PC-3 (cell line): ENCODE data around the gene SNTA1. TPM values are rescaled to one million over a fixed set of nuclear protein-coding genes. Genes with fewer than 3 reads are reported as not detected.

ENCODE experiments used
- ATAC-seq: fragments of 200-7000 bp; cut with Tn5 transposase; 2 replicates; pipeline ENCODE4 v1.9.1; 2020; ENCODE audit warnings: mild to moderate bottlenecking, moderate library complexity
- BruUV-seq: library from RNA; stranded (reverse); fragments of 400-500 nt; replicated peaks from 2 replicates; lab custom pipeline; 2021; lab: Mats Ljungman, UMichigan
- CTCF ChIA-PET: fragments of 300-600 bp; sonication (Branson Sonifier 250); formaldehyde crosslinking; loops from one replicate; lab custom pipeline; 2022; ENCODE audit warnings: antibody characterized with exemption; lab: Charles Lee
- POLR2A ChIA-PET: fragments of 300-600 bp; sonication (Branson Sonifier 250); formaldehyde crosslinking; loops from one replicate; lab custom pipeline; 2022; ENCODE audit warnings: antibody characterized with exemption; ENCODE audit not compliant: unreplicated experiment; lab: Charles Lee
- DNase-seq: peaks from one replicate; pipeline ENCODE4 v3.0.0-alpha.2; 2015
- H2AFZ ChIP-seq: fragments of 300-600 bp; sonication (generic); 2 replicates; pipeline ENCODE4 v1.6.0; 2016; ENCODE audit warnings: antibody characterized with exemption, low read length
- H3F3A ChIP-seq: fragments of 300-600 bp; sonication (generic); one replicate; pipeline ENCODE4 v1.6.0; 2017; ENCODE audit warnings: antibody characterized with exemption, low read length, control low read depth, mild to moderate bottlenecking; ENCODE audit not compliant: unreplicated experiment
- H3K27ac ChIP-seq: fragments of 300-600 bp; sonication (generic); 2 replicates; pipeline ENCODE4 v1.5.1; 2016; ENCODE audit warnings: mild to moderate bottlenecking, low read length
- H3K27me3 ChIP-seq: fragments of 300-600 bp; sonication (generic); 2 replicates; pipeline ENCODE4 v1.6.1; 2016; ENCODE audit warnings: low read length, mixed read lengths
- H3K36me3 ChIP-seq: fragments of 300-600 bp; sonication (generic); 2 replicates; pipeline ENCODE4 v1.6.1; 2016; ENCODE audit warnings: low read depth, mixed run types, low read length, mixed read lengths
- H3K4me1 ChIP-seq: fragments of 300-600 bp; sonication (generic); 2 replicates; pipeline ENCODE4 v1.5.1; 2016; ENCODE audit warnings: low read length; ENCODE audit not compliant: insufficient read depth
- H3K4me2 ChIP-seq: fragments of 300-600 bp; sonication (generic); 2 replicates; pipeline ENCODE4 v1.6.0; 2016; ENCODE audit warnings: low read length
- H3K4me3 ChIP-seq: fragments of 300-600 bp; sonication (generic); 2 replicates; pipeline ENCODE4 v1.5.1; 2016; ENCODE audit warnings: mild to moderate bottlenecking, low read length, mixed read lengths
- H3K79me2 ChIP-seq: fragments of 300-600 bp; sonication (generic); 2 replicates; pipeline ENCODE4 v1.6.1; 2017; ENCODE audit warnings: low read length, mixed read lengths
- H3K9ac ChIP-seq: fragments of 300-600 bp; sonication (generic); 2 replicates; pipeline ENCODE4 v1.6.0; 2016; ENCODE audit warnings: mild to moderate bottlenecking, low read length
- H3K9me2 ChIP-seq: fragments of 300-600 bp; sonication (generic); replicated peaks from 2 replicates; pipeline ENCODE4 v1.6.1; 2016; ENCODE audit warnings: mixed run types, low read length, mixed read lengths
- H3K9me3 ChIP-seq: fragments of 300-600 bp; sonication (generic); 2 replicates; pipeline ENCODE4 v1.6.1; 2016; ENCODE audit warnings: low read length, mixed read lengths
- H4K20me1 ChIP-seq: fragments of 300-600 bp; sonication (generic); 2 replicates; pipeline ENCODE4 v1.6.1; 2016; ENCODE audit warnings: low read length, mixed read lengths
- EZH2 ChIP-seq: fragments of 300-600 bp; sonication (generic); IDR thresholded peaks from one replicate; pipeline ENCODE4 v1.6.1; 2017; ENCODE audit warnings: antibody characterized with exemption, mild to moderate bottlenecking, low read length; ENCODE audit not compliant: unreplicated experiment
- EZH2phosphoT487 ChIP-seq: fragments of 300-600 bp; sonication (generic); IDR thresholded peaks from 2 replicates; pipeline ENCODE4 v1.6.1; 2018; ENCODE audit warnings: mild to moderate bottlenecking, antibody characterized with exemption, low read length, borderline replicate concordance
- intact Hi-C: fragments of 100-400 bp; cut with micrococcal nuclease; formaldehyde crosslinking; loops from 2 replicates; pipeline ENCODE4 v1.9.0; 2023
- total RNA-seq: library from RNA; depleted of rRNA; stranded (reverse); fragments of >200 nt; gene quantifications from 2 replicates; pipeline ENCODE4 v1.2.3, GENCODE V29; 2014
- TF ChIP-seq, protein P1 (sequence below): fragments of 300-600 bp; sonication (generic); conservative IDR thresholded peaks from 2 replicates; pipeline ENCODE4 v1.5.1; 2017; ENCODE audit warnings: antibody characterized with exemption, low read depth, mild to moderate bottlenecking, low read length

Gene SNTA1
- total RNA-seq, 1 experiment from 2014 or later, result 25.9 TPM

- BruUV-seq, result TSS peak; percentile 86
- ChIA-PET POLR2A (interaction anchor here (0.6 kb wide), 1 partner anchor 88 kb away, joined by 3 read pairs; the partner anchor contains the start of gene CBFA2T2), CTCF (interaction anchor here (1.0 kb wide), 1 partner anchor 139 kb away, joined by 4 read pairs; no protein-coding TSS in a partner anchor)
- Histone ChIP-seq H3K27me3 (no peaks in the 10 kb centered on the region), H2AFZ (peak overlapping the region; percentile 86), H3F3A (no peaks in the 10 kb centered on the region), H3K9me3 (no peaks in the 10 kb centered on the region), H3K4me3 (peak overlapping the region; percentile 93), H3K36me3 (no peaks in the 10 kb centered on the region), H3K4me1 (peaks cover 9% of the 10 kb centered on the region), H3K4me2 (peak overlapping the region; percentile 85), H3K9ac (peak overlapping the region; percentile 83), H3K79me2 (peaks cover 44% of the 10 kb centered on the region), H3K9me2 (no peaks in the 10 kb centered on the region), H3K27ac (no peak overlapping the region), H4K20me1 (peaks cover 15% of the 10 kb centered on the region; the same call in 1 of the 2 replicates)
- intact Hi-C loops, result loop anchor here (1.0 kb wide), 1 partner anchor 41 kb away; the partner anchor contains the start of gene SNTA1
- TF ChIP-seq, protein P1, sequence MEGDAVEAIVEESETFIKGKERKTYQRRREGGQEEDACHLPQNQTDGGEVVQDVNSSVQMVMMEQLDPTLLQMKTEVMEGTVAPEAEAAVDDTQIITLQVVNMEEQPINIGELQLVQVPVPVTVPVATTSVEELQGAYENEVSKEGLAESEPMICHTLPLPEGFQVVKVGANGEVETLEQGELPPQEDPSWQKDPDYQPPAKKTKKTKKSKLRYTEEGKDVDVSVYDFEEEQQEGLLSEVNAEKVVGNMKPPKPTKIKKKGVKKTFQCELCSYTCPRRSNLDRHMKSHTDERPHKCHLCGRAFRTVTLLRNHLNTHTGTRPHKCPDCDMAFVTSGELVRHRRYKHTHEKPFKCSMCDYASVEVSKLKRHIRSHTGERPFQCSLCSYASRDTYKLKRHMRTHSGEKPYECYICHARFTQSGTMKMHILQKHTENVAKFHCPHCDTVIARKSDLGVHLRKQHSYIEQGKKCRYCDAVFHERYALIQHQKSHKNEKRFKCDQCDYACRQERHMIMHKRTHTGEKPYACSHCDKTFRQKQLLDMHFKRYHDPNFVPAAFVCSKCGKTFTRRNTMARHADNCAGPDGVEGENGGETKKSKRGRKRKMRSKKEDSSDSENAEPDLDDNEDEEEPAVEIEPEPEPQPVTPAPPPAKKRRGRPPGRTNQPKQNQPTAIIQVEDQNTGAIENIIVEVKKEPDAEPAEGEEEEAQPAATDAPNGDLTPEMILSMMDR, result no peak
- TF ChIP-seq EZH2 (no peak), EZH2phosphoT487 (no peak)
- no peak for DNase-seq
- ATAC-seq, result no peak
These were observed 41.6 kb downstream of the SNTA1 start for GRCh38 chr20:33401921-33402369.

DNA sequence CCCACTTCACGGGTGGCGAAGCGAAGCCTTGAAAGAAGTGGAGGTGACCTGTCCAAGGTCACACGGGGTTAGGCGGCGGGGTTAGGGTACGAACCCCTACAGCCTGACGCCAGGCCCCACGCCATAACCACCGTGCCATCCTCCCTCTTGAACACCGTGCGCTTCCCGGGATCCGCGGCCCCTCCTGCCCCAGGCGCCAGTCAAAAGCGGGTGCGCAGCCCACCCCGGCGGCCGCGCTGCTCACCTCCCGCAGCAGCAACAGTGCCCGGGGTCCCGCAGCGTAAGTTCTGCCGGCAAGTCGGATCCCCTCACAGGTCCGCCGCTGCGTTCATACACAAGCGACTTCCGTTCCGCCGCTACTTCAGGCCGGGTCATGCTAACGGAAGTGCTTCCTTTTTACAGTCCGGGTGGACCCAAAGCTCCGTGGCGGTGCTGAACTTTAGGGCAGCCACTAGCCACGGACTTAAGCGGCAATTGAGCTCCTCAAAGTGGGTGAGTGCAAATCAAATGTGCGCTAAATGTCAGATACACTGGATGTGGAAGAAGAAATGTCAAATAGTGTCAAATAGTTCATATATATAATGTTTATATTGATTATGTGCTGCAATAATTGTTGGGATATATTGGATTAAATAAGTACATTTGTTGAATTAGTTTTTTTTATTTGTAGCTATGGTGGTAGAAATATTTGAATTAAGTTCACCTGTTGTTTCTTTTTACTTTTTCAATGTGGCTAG lies 42.2 kb downstream of the SNTA1 start, which contains the start of gene CDK5RAP1:
CDK5RAP1 (minus strand) TSS at position 336 of the 737 bp plus-strand sequence. CDS start 4,455 bp downstream, outside the sequence.
- ATAC-seq, result peak; percentile 94

More for the DNA sequence above, 42.2 kb downstream of the SNTA1 start, which contains the start of gene CDK5RAP1:
- no peaks in the 10 kb centered on the region for H3F3A ChIP-seq
- TF ChIP-seq EZH2 (no peak), EZH2phosphoT487 (no peak)
- TF ChIP-seq, protein P1, result no peak
- H2AFZ ChIP-seq, result peak within 1 kb of the TSS; percentile 86
- H3K9me3 ChIP-seq, result no peaks in the 10 kb centered on the region
- H3K9me2 ChIP-seq, result no peaks in the 10 kb centered on the region
- peak within 1 kb of the TSS; percentile 93 for H3K4me3 ChIP-seq
- H3K4me2 ChIP-seq, result peak within 1 kb of the TSS; percentile 85
- H3K36me3 ChIP-seq, result no peaks in the 10 kb centered on the region; the same call in 1 of the 2 replicates
- BruUV-seq, result no TSS peak
- no peak within 1 kb of the TSS for H3K27ac ChIP-seq
- peak within 1 kb of the TSS; percentile 83 for H3K9ac ChIP-seq
- peaks cover 18% of the 10 kb centered on the region; the same call in 1 of the 2 replicates for H4K20me1 ChIP-seq
- CTCF ChIA-PET, result interaction anchor here (0.7 to 1.0 kb wide), 2 partner anchors 42 to 138 kb away, joined by 3 to 4 read pairs; partner anchors contain the start of gene SNTA1
- H3K27me3 ChIP-seq, result no peaks in the 10 kb centered on the region
- intact Hi-C loops, result loop anchor here (1.0 kb wide), 1 partner anchor 42 kb away; the partner anchor contains the start of gene SNTA1
- POLR2A ChIA-PET, result interaction anchor here (0.5 to 0.6 kb wide), 2 partner anchors 89 to 711 kb away, joined by 3 read pairs; partner anchors contain the start of genes CBFA2T2 and EIF2S2
- peaks cover 9% of the 10 kb centered on the region for H3K4me1 ChIP-seq
- DNase-seq, result peak; percentile 92
- peaks cover 50% of the 10 kb centered on the region for H3K79me2 ChIP-seq
